Measurements from ENCODE around the gene STRIP2.
"Not testable (repeated sequence)": the region's sequence is repeated elsewhere in the genome, so short reads cannot be mapped to it uniquely, and the experiment has no call there.

The STRIP2 gene

GRCh38 chr7:129438839-129439651 lies 4.8 kb downstream of the STRIP2 start:
- Histone ChIP-seq H3K4me1 (ENCODE audit: insufficient read depth, low read length) (peaks cover 11% of the 10 kb centered on the region), H3K36me3 (ENCODE audit: insufficient read depth, low read length) (no peaks in the 10 kb centered on the region), H3K4me3 (ENCODE audit: low read depth in 1 of 2, low read length in 2 of 2) (no peak overlapping the region), H3K9me3 (ENCODE audit: insufficient read depth, low read length, severe bottlenecking) (no peaks in the 10 kb centered on the region), H3K4me2 (ENCODE audit: insufficient read depth, low read length) (no peak overlapping the region), H3K27me3 (ENCODE audit: insufficient read depth, low read length, poor library complexity) (no peaks in the 10 kb centered on the region), H2AFZ (ENCODE audit: low read depth, low read length) (no peak overlapping the region), H3K79me2 (ENCODE audit: insufficient read depth, low read length) (no peaks in the 10 kb centered on the region), H4K20me1 (ENCODE audit: insufficient read depth, low read length) (no peaks in the 10 kb centered on the region), H3K27ac (ENCODE audit: low read length) (no peak overlapping the region), H3K9ac (ENCODE audit: low read depth, low read length) (no peak overlapping the region)
- DNase-seq: no peak
- no peak for ATAC-seq (ENCODE audit: insufficient read depth, low read depth)
- no peak for TF ChIP-seq EZH2 (IDR thresholded peaks at IDR 0.05; ENCODE audit: borderline replicate concordance, low read depth, low read length, severe bottlenecking)
- TF ChIP-seq, protein P1, sequence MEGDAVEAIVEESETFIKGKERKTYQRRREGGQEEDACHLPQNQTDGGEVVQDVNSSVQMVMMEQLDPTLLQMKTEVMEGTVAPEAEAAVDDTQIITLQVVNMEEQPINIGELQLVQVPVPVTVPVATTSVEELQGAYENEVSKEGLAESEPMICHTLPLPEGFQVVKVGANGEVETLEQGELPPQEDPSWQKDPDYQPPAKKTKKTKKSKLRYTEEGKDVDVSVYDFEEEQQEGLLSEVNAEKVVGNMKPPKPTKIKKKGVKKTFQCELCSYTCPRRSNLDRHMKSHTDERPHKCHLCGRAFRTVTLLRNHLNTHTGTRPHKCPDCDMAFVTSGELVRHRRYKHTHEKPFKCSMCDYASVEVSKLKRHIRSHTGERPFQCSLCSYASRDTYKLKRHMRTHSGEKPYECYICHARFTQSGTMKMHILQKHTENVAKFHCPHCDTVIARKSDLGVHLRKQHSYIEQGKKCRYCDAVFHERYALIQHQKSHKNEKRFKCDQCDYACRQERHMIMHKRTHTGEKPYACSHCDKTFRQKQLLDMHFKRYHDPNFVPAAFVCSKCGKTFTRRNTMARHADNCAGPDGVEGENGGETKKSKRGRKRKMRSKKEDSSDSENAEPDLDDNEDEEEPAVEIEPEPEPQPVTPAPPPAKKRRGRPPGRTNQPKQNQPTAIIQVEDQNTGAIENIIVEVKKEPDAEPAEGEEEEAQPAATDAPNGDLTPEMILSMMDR (IDR thresholded peaks at IDR 0.05; ENCODE audit: borderline replicate concordance, extremely low read depth, low read length, poor library complexity, severe bottlenecking): no peak

GRCh38 chr7:129439963-129440625 lies 5.9 kb downstream of the STRIP2 start:
- Histone ChIP-seq H3K36me3 (ENCODE audit: insufficient read depth, low read length) (no peaks in the 10 kb centered on the region), H2AFZ (ENCODE audit: low read depth, low read length) (no peak overlapping the region), H3K9me3 (ENCODE audit: insufficient read depth, low read length, severe bottlenecking) (no peaks in the 10 kb centered on the region), H3K4me2 (ENCODE audit: insufficient read depth, low read length) (no peak overlapping the region), H4K20me1 (ENCODE audit: insufficient read depth, low read length) (no peaks in the 10 kb centered on the region), H3K4me1 (ENCODE audit: insufficient read depth, low read length) (peaks cover 5% of the 10 kb centered on the region), H3K9ac (ENCODE audit: low read depth, low read length) (no peak overlapping the region), H3K4me3 (ENCODE audit: low read depth in 1 of 2, low read length in 2 of 2) (no peak overlapping the region), H3K79me2 (ENCODE audit: insufficient read depth, low read length) (no peaks in the 10 kb centered on the region), H3K27me3 (ENCODE audit: insufficient read depth, low read length, poor library complexity) (no peaks in the 10 kb centered on the region), H3K27ac (ENCODE audit: low read length) (no peak overlapping the region)
- ATAC-seq (ENCODE audit: insufficient read depth, low read depth) (no peak), DNase-seq (no peak)
- no peak for TF ChIP-seq EZH2 (IDR thresholded peaks at IDR 0.05; ENCODE audit: borderline replicate concordance, low read depth, low read length, severe bottlenecking)
- TF ChIP-seq, protein P1 (IDR thresholded peaks at IDR 0.05; ENCODE audit: borderline replicate concordance, extremely low read depth, low read length, poor library complexity, severe bottlenecking): no peak

- peaks cover 9% of the 10 kb centered on the region; the same call in 1 of the 2 replicates for H3K36me3 ChIP-seq (ENCODE audit: insufficient read depth, low read length)
Measured at GRCh38 chr7:129443612-129444011, 9.4 kb downstream of the STRIP2 start.

GRCh38 chr7:129444776-129445175 lies 10.5 kb downstream of the STRIP2 start:
- H3K79me2 ChIP-seq (ENCODE audit: insufficient read depth, low read length); DNase-seq; H3K4me1 ChIP-seq (ENCODE audit: insufficient read depth, low read length); ATAC-seq (ENCODE audit: insufficient read depth, low read depth); H3K4me3 ChIP-seq (ENCODE audit: low read depth in 1 of 2, low read length in 2 of 2); H2AFZ ChIP-seq (ENCODE audit: low read depth, low read length); H3K27ac ChIP-seq (ENCODE audit: low read length); H3K9me3 ChIP-seq (ENCODE audit: insufficient read depth, low read length, severe bottlenecking); H4K20me1 ChIP-seq (ENCODE audit: insufficient read depth, low read length); H3K9ac ChIP-seq (ENCODE audit: low read depth, low read length); H3K4me2 ChIP-seq (ENCODE audit: insufficient read depth, low read length); H3K27me3 ChIP-seq (ENCODE audit: insufficient read depth, low read length, poor library complexity); H3K36me3 ChIP-seq (ENCODE audit: insufficient read depth, low read length): not testable (repeated sequence)

More at GRCh38 chr7:129443612-129444011, 9.4 kb downstream of the STRIP2 start:
- Histone ChIP-seq H3K27me3 (ENCODE audit: insufficient read depth, low read length, poor library complexity) (no peaks in the 10 kb centered on the region), H3K27ac (ENCODE audit: low read length) (no peak overlapping the region), H3K4me1 (ENCODE audit: insufficient read depth, low read length) (no peaks in the 10 kb centered on the region), H2AFZ (ENCODE audit: low read depth, low read length) (no peak overlapping the region), H3K9me3 (ENCODE audit: insufficient read depth, low read length, severe bottlenecking) (no peaks in the 10 kb centered on the region), H4K20me1 (ENCODE audit: insufficient read depth, low read length) (no peaks in the 10 kb centered on the region), H3K4me3 (ENCODE audit: low read depth in 1 of 2, low read length in 2 of 2) (no peak overlapping the region), H3K4me2 (ENCODE audit: insufficient read depth, low read length) (no peak overlapping the region), H3K9ac (ENCODE audit: low read depth, low read length) (no peak overlapping the region), H3K79me2 (ENCODE audit: insufficient read depth, low read length) (no peaks in the 10 kb centered on the region)
- TF ChIP-seq, protein P1 (IDR thresholded peaks at IDR 0.05; ENCODE audit: borderline replicate concordance, extremely low read depth, low read length, poor library complexity, severe bottlenecking): no peak
- no peak for TF ChIP-seq EZH2 (IDR thresholded peaks at IDR 0.05; ENCODE audit: borderline replicate concordance, low read depth, low read length, severe bottlenecking)
- DNase-seq (no peak), ATAC-seq (ENCODE audit: insufficient read depth, low read depth) (no peak)

DNA sequence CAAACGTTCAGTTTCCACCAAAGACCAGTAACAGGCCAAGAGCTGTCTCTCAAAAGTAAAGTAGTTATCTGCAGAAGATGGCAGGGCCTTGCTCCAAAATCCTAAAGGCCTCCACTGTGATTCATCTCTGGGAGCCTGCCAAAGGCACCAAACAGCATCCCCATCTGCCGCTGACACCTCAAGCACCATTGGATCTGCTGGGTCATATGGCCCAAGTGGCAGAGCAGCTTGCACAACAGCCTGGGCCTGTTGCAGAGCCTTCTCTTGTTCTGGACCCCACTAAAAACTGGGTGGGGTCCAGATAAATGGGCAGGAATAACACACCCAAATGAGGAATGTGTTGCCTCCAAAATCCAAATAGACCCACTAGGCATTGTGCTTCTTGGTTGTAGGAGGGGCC lies 12.7 kb downstream of the STRIP2 start:
- not testable (repeated sequence) for H2AFZ ChIP-seq (ENCODE audit: low read depth, low read length); ATAC-seq (ENCODE audit: insufficient read depth, low read depth); H3K4me2 ChIP-seq (ENCODE audit: insufficient read depth, low read length); DNase-seq; H3K9ac ChIP-seq (ENCODE audit: low read depth, low read length); H3K27me3 ChIP-seq (ENCODE audit: insufficient read depth, low read length, poor library complexity); H3K27ac ChIP-seq (ENCODE audit: low read length); H3K4me1 ChIP-seq (ENCODE audit: insufficient read depth, low read length); H4K20me1 ChIP-seq (ENCODE audit: insufficient read depth, low read length); H3K79me2 ChIP-seq (ENCODE audit: insufficient read depth, low read length); H3K9me3 ChIP-seq (ENCODE audit: insufficient read depth, low read length, severe bottlenecking); H3K4me3 ChIP-seq (ENCODE audit: low read depth in 1 of 2, low read length in 2 of 2)
- peaks cover 13% of the 10 kb centered on the region for H3K36me3 ChIP-seq (ENCODE audit: insufficient read depth, low read length)
